Measurements from ENCODE around the gene TOR3A.
"Not testable (repeated sequence)": the region's sequence is repeated elsewhere in the genome, so short reads cannot be mapped to it uniquely, and the experiment has no call there.

The TOR3A gene

DNA sequence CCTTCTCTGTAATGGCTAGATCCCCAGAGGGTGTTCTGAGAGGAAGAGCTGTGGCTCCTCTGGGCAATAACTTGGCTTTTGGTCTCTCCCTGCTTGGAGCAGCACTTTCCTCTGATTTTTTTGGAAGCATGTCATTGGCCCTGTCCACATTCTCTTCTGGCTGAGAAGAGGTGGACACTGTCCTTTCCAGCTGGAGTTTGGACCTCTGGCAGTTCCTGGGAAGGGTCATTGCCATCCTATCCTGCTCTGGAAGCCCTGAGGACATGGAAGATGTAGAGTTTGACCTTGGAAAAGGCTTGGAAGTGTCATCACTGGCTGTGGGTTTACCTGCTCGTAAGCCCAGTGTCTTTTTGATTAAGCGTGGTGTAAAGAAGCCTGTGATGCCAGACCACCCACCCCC, 26.8 kb downstream of the TOR3A start:
- no peak for DNase-seq (ENCODE audit: low spot score)

DNA sequence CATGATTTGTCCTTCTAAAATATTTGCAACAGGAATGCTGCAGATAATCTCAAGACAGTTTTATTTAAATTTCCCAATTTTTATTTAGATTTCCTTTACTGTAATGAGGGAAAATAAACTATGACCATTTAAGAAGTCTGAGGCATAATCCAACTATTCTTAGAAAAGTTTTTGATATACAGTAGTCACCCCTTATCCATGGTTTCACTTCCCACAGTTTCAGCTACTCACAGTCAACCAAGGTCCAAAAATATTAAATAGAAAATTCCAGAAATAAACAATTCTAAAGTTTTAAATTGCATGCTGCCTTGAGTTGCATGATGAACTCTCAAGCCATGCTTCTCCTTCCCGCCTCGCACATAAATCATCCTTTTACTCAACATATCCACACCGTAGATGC, 33.3 kb downstream of the TOR3A start:
- no peak for DNase-seq (ENCODE audit: low spot score)

DNA sequence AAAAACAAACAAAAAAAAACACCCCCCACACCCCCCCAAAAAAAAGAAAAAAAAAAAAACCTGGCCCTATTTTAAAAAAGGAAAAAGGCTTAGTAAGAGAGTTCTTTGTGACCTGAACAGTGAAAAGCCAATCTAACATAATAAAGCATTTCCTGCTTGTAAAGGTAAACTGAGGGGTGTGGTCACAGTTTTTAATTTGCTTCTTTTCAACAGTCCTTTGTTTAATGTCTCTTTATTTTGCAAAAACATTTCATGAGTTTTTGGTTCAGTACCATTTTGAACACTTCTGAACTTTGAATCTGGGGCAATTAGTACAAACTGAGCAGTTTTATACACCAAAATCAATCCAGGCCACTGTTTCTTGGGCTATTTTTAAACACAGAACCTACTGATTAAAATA, 37.6 kb downstream of the TOR3A start:
- DNase-seq (ENCODE audit: low spot score) = no peak

DNA sequence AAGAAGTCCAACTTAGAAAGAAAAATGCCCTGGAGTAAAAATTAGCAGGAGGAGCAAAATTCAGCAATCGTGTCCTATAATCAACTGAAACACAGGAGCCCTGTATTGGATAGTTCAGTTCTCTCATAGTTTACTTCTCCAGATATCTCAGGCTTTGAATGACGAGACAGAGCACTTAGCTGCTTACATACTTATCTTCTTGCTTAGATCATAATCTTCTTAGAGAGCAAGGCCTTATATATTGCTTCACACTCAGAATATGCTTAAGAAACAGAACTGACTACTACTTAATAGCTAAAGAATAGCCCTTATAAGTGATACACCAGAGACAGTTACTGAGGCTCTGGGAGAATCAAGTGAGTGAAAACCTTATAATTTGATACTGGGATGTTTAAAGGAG, 38.9 kb downstream of the TOR3A start:
- no peak for DNase-seq (ENCODE audit: low spot score)

DNA sequence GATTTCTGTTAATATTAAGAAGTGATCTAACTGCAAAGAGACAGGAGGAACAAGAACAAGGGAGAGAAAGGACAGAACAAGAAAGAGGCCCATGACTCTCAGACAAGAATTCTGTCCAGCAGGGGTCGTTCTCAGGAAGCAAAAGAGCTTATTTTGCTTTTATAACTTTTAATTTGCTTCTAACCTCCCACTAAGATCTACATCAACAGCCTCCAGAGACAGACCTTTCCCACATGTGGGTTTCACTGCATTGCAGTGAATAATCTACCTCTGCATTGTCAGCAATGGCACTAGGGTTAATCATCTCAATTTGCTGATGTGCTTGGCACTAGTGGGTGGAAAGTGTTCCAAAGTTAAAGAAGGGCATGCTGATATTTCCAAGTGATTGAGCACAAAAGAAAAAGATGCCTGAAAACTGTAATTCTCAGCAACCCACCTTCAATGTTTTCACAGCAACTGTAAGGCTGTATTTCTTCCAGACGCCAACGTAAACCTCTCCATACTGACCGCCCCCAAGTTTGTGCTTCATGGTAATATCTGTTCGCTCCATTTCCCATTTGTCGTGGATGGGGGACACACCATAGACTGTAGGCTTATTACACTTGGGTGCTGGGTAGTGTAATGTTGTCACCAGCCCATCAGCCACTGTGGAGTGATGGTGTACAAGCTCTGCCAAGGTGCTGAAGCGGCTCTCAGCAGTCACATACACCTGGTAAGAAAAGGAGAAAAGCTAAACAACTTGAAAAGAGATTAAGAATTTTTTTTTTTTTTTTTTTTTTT, 39.5 kb downstream of the TOR3A start:
- DNase-seq (ENCODE audit: low spot score) = no peak

DNA sequence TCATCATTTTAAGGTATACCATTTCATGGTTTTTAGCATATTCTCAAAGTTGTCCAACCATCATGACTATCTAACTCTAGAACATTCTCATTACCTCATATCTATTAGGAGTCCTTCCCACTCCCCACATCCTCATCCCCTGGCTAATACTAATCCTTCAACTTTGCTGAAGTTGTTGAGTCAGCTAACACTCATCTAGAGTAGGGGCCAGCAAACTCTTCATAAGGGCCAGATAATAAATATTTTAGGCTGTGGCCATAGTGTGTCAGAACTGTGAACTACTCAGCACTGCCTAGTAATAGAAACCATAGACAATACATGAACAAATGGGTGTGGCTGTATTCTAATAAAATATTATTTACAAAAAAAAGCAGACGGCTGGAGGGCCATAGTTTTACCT, 43.0 kb downstream of the TOR3A start:
- DNase-seq (ENCODE audit: low spot score) = no peak

DNA sequence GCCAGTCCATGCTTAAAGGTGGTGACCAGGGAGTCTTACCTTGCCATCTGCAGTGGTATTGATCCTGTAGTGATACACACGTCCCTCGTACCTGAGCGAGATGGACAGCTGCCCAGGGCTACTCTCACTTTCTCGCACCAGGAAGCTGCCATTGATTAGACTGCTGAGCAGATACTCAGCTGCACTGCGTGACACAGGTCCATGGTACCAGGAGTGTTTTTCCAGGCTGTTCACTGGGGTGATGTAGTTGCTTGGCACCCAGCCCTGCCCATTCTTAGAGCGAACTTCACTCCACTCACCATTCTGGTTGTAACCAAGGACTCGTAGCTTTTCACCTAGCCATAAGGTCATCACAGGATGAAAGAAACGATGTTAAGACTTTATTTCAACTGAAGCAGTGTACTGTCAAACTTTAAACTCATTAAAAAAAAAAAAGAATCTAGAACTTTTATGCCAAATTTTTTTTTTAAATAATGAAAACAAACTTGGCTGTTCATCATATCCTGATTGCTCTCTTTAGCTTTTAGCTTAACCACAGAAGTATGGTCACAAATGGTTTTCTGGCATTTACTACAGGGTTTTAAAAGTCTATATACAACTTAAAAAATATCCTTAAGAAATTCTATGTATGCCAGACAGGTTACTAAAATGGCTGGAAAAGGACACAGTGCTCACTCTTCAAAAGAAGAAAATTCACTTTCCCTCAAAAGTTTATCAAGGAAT, 44.6 kb downstream of the TOR3A start:
- no peak for DNase-seq (ENCODE audit: low spot score)

DNA sequence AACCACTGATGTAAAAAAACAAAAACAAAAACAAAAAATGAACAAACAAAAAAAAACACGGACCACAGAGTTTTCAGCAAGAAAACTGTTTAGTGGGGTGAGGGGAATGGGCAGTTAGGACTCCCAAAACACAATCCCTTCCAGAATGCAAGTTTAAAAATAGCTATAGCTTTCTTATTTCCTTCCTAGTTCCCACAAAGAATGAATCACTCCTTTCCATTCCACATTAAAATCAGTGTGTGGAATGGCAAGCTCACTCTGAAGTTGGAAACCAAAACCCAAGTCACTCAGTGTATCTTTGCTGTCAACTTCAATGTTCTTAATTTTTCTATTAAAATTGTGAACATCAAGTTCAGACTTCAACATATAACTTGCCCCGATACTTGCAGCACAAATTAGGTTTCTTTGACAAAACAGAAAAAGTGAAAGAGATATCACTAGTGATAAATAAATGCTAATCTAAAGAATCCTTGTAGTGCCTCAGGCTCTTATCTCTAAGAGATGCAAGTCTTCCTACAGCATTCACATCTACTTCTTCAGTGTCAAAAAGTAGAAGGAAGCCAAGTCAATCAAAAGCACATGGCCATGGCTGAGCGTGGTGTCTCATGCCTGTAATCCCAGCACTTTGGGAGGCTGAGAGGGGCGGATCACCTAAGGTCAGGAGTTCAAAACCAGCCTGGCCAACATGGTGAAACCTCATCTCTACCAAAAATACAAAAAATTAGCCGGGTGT, 45.5 kb downstream of the TOR3A start:
- no peak for DNase-seq (ENCODE audit: low spot score)

DNA sequence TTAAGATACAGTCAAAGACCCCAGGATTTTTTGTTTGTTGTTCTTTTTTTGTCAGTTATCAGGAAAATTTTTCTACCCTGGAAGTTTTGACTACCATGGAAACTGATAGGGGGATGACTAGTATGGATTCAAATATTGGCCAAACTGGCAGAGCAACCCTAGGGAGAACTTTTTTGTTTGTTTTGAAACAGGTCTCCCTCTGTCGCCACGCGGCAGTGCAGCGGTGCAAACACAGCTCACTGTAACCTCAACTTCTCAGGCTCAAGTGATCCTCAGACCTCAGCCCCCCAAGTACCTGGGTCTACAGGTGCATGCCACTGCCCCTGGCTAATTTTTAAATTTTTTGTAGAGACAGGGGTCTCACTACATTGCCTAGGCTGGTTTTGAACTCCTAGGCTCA, 46.6 kb downstream of the TOR3A start:
- no peak for DNase-seq (ENCODE audit: low spot score)

DNA sequence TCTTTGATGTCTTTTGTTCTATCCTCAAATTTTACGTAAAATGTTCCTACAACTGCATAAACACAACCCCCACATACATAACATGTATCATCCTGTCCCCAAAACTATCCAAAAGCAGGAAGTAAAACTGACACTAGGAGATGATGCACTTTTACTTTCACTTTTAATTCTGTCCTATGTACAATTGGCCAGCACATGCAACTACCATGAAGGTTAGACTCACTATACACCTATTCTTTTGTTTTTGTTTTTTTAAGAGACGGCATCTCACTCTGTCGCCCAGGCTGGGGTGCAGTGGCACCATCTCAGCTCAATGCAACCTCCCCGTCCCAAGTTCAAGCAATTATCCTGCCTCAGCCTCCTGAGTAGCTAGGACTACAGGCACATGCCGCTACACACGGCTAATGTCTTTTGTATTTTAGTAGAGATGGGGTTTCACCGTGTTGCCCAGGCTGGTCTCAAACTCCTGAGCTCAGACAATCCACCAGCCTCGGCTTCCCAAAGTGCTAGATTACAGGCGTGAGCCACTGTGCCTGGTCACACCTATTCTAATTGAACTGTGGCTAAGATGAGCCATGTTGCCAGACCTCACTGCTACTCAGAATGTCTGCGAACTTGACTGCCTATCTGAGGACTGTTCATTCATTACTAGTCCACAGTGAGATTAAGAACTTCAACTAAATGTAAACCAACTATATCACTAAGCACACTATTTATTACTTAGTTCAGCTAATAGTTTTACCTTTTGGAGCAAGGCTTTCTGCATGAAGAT, 48.0 kb downstream of the TOR3A start:
- DNase-seq (ENCODE audit: low spot score) = no peak

DNA sequence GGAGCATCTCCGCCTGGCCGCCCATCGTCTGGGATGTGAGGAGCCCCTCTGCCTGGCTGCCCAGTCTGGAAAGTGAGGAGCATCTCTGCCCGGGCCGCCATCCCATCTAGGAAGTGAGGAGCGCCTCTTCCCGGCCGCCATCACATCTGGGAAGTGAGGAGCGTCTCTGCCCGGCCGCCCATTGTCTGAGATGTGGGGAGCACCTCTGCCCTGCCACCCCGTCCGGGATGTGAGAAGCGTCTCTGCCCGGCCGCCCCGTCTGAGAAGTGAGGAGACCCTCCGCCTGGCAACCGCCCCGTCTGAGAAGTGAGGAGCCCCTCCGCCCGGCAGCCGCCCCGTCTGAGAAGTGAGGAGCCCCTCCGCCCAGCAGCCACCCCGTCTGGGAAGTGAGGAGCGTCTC, 53.3 kb downstream of the TOR3A start:
- not testable (repeated sequence) for DNase-seq (ENCODE audit: low spot score)

DNA sequence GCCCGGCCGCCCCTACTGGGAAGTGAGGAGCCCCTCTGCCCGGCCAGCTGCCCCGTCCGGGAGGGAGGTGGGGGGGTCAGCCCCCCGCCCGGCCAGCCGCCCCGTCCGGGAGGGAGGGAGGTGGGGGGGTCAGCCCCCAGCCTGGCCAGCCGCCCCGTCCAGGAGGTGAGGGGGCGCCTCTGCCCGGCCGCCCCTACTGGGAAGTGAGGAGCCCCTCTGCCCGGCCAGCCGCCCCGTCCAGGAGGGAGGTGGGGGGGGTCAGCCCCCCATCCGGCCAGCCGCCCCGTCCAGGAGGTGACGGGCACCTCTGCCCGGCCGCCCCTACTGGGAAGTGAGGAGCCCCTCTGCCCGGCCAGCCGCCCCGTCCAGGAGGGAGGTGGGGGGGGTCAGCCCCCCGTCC, 53.8 kb downstream of the TOR3A start:
- not testable (repeated sequence) for DNase-seq (ENCODE audit: low spot score)

DNA sequence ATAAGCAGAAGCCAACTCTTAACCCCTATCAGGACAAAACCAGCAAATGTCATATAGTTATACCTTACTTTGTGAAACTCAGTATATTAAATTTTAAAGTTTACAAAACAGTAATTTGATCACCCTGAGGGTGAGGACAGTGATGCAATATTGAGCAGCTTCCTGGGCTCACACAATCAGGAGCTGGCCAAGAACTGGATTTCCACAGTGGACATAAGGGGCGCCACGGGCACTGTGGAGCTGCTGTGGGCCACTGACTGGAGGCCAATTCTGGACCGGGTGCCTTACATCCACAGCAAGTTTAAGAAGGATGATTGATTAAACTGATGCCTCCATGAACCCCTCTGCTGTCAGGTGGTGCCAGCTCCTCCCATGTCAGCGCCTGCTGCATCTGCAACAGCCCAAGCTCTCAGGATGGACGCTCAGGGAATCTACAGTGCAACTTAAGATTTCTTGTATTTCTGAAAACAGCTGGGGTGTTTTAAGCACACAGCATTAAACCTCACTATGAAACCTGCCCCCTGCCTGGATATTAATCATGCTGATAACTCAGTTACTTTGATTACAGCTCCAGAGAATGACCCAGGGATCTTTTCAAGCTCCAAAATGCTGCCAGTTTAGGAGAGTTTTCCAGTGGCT, 55.9 kb downstream of the TOR3A start:
- no peak for DNase-seq (ENCODE audit: low spot score)

DNA sequence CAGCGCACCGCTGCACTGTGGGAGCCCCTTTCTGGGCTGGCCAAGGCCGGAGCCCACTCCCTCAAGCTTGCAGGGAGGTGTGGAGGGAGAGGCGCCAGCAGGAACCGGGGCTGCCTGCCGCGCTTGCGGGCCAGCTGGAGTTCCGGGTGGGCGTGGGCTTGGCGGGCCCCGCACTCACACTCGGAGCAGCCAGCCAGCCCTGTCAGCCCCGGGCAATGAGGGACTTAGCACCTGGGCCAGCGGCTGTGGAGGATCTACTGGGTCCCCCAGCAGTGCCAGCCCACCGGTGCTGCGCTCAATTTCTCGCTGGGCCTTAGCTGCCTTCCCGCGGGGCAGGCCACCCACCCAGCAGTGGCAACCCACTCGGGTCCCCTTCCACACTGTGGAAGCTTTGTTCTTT, 56.9 kb downstream of the TOR3A start:
- DNase-seq (ENCODE audit: low spot score) = not testable (repeated sequence)

DNA sequence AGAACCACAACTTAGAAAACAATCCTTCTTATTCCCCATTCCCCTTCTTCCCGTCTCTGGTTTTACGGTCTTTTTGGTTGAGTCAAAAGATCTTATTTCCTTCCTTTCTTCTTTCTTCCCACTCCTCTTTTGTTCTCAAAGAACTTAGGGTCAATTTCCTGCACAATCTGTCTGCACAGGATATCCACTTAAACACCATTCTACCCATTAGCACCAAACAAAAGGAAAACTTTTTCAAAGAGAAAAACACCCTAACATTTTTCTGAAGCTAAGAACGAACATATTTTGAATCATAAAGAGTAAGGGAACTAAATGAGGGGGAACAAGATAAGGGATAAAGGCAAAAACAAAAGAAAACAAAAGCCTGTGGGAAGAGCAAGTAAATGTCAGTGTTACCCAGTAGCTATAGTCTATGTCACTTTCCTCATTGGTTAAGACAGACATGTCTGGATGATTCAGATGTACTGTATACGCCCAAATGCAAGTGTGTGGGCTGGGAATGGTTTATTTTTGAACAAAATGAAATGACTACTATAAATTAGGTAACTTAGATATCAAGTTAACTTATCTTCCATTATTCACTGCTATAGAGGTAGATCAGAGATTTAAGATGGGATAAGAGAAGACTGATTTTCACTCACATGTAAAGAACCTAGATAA, 59.9 kb downstream of the TOR3A start:
- DNase-seq (ENCODE audit: low spot score) = no peak

DNA sequence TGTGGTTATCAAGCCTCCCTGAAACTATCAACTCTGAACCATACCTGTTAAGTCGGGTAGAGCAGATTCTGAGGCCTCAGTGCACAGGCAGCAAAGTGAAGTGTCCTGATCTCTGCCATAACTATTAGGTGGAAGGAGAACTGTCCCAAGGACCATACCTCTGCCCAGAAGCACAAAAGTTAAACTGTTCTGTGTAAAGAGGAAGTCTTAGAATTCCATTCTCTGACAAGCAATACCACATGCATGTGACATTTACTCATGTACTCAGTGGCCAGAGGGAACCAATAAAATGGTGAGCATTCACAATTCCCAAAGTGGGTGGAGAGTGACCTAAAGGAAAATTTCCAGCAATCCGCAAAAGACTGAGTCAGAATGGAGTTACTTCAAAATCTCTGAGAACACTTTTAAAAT, 61.0 kb downstream of the TOR3A start:
- DNase-seq (ENCODE audit: low spot score) = no peak

DNA sequence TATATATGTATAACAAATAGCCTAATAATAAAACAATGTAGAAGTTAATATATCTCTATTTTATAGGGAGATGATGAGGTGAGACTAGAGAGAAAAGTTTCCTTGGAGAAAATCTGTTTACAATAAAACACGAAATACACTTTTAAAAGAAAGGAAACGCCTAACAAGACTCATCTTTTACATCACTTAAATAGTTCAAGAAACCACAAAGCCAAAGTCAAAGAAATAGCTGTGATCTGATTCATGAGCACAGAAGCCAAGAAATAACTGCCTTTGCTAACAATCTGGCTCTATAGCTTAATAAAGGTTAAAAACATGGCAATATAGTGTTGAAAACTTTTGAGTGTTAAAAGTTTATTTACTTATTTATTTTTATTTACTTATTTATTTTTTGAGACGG, 61.5 kb downstream of the TOR3A start:
- no peak for DNase-seq (ENCODE audit: low spot score)

DNA sequence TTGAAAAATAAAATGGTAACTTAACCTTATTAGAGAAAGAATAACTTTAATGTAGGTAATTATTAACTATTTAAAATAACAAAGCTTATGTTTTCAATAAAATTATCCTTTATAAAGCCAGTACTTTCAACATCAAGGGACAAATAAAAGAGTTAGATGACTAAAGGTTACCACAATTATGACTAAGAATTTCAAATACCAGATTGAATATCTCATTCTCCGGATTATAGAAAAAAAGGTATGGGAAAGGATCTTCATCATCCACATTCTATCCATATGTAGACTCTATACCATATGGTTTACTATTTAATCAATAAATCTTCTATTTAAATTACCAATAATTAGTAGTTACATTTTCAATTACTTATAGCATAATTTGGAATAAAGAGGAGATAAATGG, 62.8 kb downstream of the TOR3A start:
- DNase-seq (ENCODE audit: low spot score) = no peak

DNA sequence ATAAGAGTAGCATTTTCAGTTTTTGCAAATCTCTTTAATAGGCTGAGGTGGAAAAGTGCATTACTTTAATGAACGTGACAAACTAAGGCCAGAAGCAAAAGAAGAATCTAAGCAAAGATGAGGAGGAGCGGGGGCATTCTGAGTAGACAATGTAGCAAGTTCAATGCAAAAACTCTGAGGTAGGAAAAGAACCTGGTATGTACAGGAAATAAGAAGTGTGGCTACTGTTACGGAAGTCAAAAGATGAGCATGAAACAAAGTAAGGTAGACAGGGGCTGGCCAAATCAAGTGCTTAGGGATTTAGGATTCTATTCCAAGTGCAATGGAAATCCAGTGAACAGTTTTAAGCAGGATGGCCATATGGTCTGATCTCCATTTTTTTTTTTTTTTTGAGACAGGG, 63.7 kb downstream of the TOR3A start:
- DNase-seq (ENCODE audit: low spot score) = no peak
